ENCODE measurements around the gene ARHGAP15. TPM values are rescaled to one million over a fixed set of nuclear protein-coding genes. Genes with fewer than 3 reads are reported as not detected.

ARHGAP15 gene
- total RNA-seq, 2 experiments from 2014 or later: 72.1 to 98.4 TPM

DNA sequence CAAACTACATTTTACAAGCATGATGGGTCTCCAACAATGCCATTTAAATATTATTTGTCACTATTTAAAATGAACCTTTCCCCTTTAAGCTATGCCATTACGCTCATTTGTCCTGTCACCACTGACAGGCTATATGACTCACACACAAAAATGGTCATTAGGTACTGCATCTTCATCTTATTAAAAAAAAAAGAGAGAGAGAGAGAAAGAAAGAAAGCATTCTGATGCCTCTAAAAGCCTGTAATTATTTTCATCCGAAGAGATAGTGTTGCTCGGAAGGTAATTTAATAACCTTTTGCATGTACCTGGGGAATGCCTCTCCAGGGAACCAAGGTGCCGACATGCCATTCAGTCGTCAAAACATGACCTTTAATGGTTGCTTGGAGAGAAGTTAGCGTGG is 226.7 kb downstream of the ARHGAP15 start:
- BruUV-seq (replicated peaks): no TSS peak
- Histone ChIP-seq H3K9me2 (ENCODE audit: insufficient read depth, low read length) (no peaks in the 10 kb centered on the region), H3K4me3 (ENCODE audit: low read depth, low read length, poor library complexity, severe bottlenecking) (no peak overlapping the region), H3K4me1 (ENCODE audit: insufficient read depth, low read length, poor library complexity, severe bottlenecking) (no peaks in the 10 kb centered on the region), H4K20me1 (ENCODE audit: insufficient read depth, low read length) (no peaks in the 10 kb centered on the region), H3K4me2 (ENCODE audit: low read length) (no peak overlapping the region), H3K36me3 (ENCODE audit: insufficient read depth, low read length) (no peaks in the 10 kb centered on the region), H3K27ac (ENCODE audit: low read depth, low read length, poor library complexity, severe bottlenecking) (no peak overlapping the region), H2AFZ (ENCODE audit: low read length) (no peak overlapping the region), H3K79me2 (ENCODE audit: insufficient read depth, low read depth, low read length) (no peaks in the 10 kb centered on the region), H3K9me3 (ENCODE audit: low read length) (no peaks in the 10 kb centered on the region)
- CTCF ChIA-PET (ENCODE audit: unreplicated experiment): no interaction called here
- POLR2A ChIA-PET: no interaction called here
- no peak for DNase-seq (ENCODE audit: low spot score)
- intact Hi-C loops (cut with micrococcal nuclease; ENCODE audit: unreplicated experiment): no loop called here
- TF ChIP-seq, protein P1, sequence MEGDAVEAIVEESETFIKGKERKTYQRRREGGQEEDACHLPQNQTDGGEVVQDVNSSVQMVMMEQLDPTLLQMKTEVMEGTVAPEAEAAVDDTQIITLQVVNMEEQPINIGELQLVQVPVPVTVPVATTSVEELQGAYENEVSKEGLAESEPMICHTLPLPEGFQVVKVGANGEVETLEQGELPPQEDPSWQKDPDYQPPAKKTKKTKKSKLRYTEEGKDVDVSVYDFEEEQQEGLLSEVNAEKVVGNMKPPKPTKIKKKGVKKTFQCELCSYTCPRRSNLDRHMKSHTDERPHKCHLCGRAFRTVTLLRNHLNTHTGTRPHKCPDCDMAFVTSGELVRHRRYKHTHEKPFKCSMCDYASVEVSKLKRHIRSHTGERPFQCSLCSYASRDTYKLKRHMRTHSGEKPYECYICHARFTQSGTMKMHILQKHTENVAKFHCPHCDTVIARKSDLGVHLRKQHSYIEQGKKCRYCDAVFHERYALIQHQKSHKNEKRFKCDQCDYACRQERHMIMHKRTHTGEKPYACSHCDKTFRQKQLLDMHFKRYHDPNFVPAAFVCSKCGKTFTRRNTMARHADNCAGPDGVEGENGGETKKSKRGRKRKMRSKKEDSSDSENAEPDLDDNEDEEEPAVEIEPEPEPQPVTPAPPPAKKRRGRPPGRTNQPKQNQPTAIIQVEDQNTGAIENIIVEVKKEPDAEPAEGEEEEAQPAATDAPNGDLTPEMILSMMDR (conservative IDR thresholded peaks at IDR 0.05; ENCODE audit: low read length): no peak
- TF ChIP-seq EZH2phosphoT487 (IDR thresholded peaks at IDR 0.05; ENCODE audit: borderline replicate concordance, low read depth, low read length): no peak

DNA sequence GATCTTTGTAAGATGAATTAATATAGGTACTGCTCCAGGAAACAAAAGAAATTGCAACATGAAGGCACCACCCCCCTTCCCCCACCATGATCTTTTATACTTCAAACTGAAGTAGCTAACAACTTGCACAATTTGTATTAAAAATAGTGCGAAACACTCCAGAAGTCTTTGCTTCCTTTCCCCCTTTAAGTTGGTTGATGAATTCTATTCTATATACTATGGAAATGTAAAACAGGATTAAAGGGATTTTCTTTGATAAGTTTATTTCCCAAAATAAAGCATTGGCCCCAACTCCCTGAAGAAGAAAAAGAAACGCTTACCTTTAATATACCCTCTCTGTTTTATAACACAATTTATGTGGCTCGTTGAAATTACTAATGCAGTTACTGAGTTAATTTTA is 227.1 kb downstream of the ARHGAP15 start:
- intact Hi-C loops (cut with micrococcal nuclease; ENCODE audit: unreplicated experiment): no loop called here
- no peak overlapping the region for H3K4me3 ChIP-seq (ENCODE audit: low read depth, low read length, poor library complexity, severe bottlenecking)
- no peaks in the 10 kb centered on the region for H3K4me1 ChIP-seq (ENCODE audit: insufficient read depth, low read length, poor library complexity, severe bottlenecking)
- BruUV-seq (replicated peaks): no TSS peak
- POLR2A ChIA-PET: no interaction called here
- H3K4me2 ChIP-seq (ENCODE audit: low read length): no peak overlapping the region
- H4K20me1 ChIP-seq (ENCODE audit: insufficient read depth, low read length): no peaks in the 10 kb centered on the region
- H2AFZ ChIP-seq (ENCODE audit: low read length): no peak overlapping the region
- H3K36me3 ChIP-seq (ENCODE audit: insufficient read depth, low read length): no peaks in the 10 kb centered on the region
- no peak for TF ChIP-seq EZH2phosphoT487 (IDR thresholded peaks at IDR 0.05; ENCODE audit: borderline replicate concordance, low read depth, low read length)
- TF ChIP-seq, protein P1 (conservative IDR thresholded peaks at IDR 0.05; ENCODE audit: low read length): no peak
- H3K27ac ChIP-seq (ENCODE audit: low read depth, low read length, poor library complexity, severe bottlenecking): no peak overlapping the region
- no peak for DNase-seq (ENCODE audit: low spot score)
- CTCF ChIA-PET (ENCODE audit: unreplicated experiment): no interaction called here
- H3K79me2 ChIP-seq (ENCODE audit: insufficient read depth, low read depth, low read length): no peaks in the 10 kb centered on the region
- no peaks in the 10 kb centered on the region for H3K9me2 ChIP-seq (ENCODE audit: insufficient read depth, low read length)
- H3K9me3 ChIP-seq (ENCODE audit: low read length): no peaks in the 10 kb centered on the region

DNA sequence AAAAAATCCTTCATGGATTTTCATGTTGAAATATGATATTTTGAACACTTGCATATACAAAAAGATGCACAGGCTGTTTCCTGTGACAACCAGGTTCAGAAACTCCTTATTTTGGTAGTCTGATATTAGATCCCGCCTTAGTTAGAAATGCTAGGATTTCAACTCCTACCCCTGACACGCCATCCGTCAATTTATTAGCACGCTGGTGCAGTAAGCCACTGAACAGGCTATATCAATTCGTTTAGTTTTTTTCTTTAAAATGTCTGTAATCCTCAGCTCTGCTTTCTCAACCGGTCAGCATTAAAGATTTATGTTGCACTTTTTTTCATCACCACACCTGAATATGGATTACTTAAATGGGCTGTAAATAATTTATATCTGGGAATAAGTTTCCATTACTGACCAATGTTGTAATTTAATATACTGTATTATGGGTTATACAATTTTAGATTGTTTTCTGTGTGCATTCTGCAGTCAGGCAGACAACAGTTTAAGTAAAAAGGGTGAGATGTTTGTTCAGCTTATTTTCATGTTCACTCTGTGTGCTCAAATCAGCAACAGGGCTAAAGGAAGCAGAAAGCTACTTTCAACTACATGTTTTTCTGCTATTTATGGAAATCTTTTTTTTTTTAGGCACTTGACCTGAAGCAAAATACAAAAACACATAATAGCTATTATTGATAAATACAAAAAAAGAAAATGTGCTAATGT is 227.7 kb downstream of the ARHGAP15 start:
- no peaks in the 10 kb centered on the region for H3K9me2 ChIP-seq (ENCODE audit: insufficient read depth, low read length)
- H3K4me1 ChIP-seq (ENCODE audit: insufficient read depth, low read length, poor library complexity, severe bottlenecking): no peaks in the 10 kb centered on the region
- no peak for TF ChIP-seq EZH2phosphoT487 (IDR thresholded peaks at IDR 0.05; ENCODE audit: borderline replicate concordance, low read depth, low read length)
- TF ChIP-seq, protein P1 (conservative IDR thresholded peaks at IDR 0.05; ENCODE audit: low read length): no peak
- CTCF ChIA-PET (ENCODE audit: unreplicated experiment): no interaction called here
- H2AFZ ChIP-seq (ENCODE audit: low read length): no peak overlapping the region
- intact Hi-C loops (cut with micrococcal nuclease; ENCODE audit: unreplicated experiment): no loop called here
- no peaks in the 10 kb centered on the region for H3K9me3 ChIP-seq (ENCODE audit: low read length)
- DNase-seq (ENCODE audit: low spot score): no peak
- no peaks in the 10 kb centered on the region for H4K20me1 ChIP-seq (ENCODE audit: insufficient read depth, low read length)
- no TSS peak for BruUV-seq (replicated peaks)
- H3K4me3 ChIP-seq (ENCODE audit: low read depth, low read length, poor library complexity, severe bottlenecking): no peak overlapping the region
- H3K4me2 ChIP-seq (ENCODE audit: low read length): no peak overlapping the region
- no peak overlapping the region for H3K27ac ChIP-seq (ENCODE audit: low read depth, low read length, poor library complexity, severe bottlenecking)
- no peaks in the 10 kb centered on the region for H3K79me2 ChIP-seq (ENCODE audit: insufficient read depth, low read depth, low read length)
- POLR2A ChIA-PET: interaction anchor here (0.6 to 1.3 kb wide), 5 partner anchors 13 to 287 kb away, joined by 3 to 4 read pairs (median 3); no protein-coding TSS in a partner anchor
- no peaks in the 10 kb centered on the region for H3K36me3 ChIP-seq (ENCODE audit: insufficient read depth, low read length)

All from OCI-LY7 (cell line).